K562 (cell line): ENCODE data around the gene GALNT7. TPM values are rescaled to one million over a fixed set of nuclear protein-coding genes. Genes with fewer than 3 reads are reported as not detected.
"Not testable (repeated sequence)": the region's sequence is repeated elsewhere in the genome, so short reads cannot be mapped to it uniquely, and the experiment has no call there.

Source experiments
- ATAC-seq: fragments of 200-7000 bp; cut with Tn5 transposase; 3 replicates; pipeline ENCODE4 v1.9.1; 2020; ENCODE audit warnings: moderate library complexity
- BruUV-seq: library from RNA; stranded (reverse); fragments of 400-500 nt; replicated peaks from 2 replicates; lab custom pipeline; 2021; lab: Mats Ljungman, UMichigan
- CTCF ChIA-PET: fragments of 300-600 bp; formaldehyde crosslinking; extraction: SDS; loops from one replicate; lab custom pipeline; 2021; ENCODE audit warnings: low intra/inter-chr PET ratio; lab: Yijun Ruan, JAX
- POLR2A ChIA-PET: fragments of 300-600, 350-650 bp; sonication (Branson Sonifier 250); formaldehyde crosslinking; extraction: SDS; loops from one replicate; lab custom pipeline; 2021; ENCODE audit warnings: antibody characterized with exemption, inconsistent platforms; lab: Yijun Ruan, JAX
- DNase-seq, 4 experiments: peaks; one replicate each; pipeline versions ENCODE4 v3.0.0 to v3.0.0-alpha.2; 2011 to 2018; ENCODE audit warnings: low spot score in 3 of 4, mixed read lengths in 3 of 4; ENCODE audit errors: extremely low read depth in 1 of 4
- FAIRE-seq: peaks from 2 replicates; lab custom pipeline; 2011; peaks lifted over from hg19 to GRCh38; lab: Jason Lieb, UNC
- H2AFZ ChIP-seq: 2 replicates; pipeline ENCODE4 v1.6.0; 2011; ENCODE audit warnings: low read depth, low read length, control low read depth, inconsistent platforms
- H3K27ac ChIP-seq: fragments of 200-600 bp; 3 replicates; pipeline ENCODE4 v1.8.0; 2011; ENCODE audit warnings: low read depth, mild to moderate bottlenecking, control low read depth, inconsistent platforms, low read length, moderate library complexity, mixed read lengths; ENCODE audit errors: extremely low read depth
- H3K27me3 ChIP-seq, 2 experiments: fragments of 300-600 bp in 1 of 2; 2 replicates in 1 of 2; 3 replicates in 1 of 2; pipeline versions ENCODE4 v1.6.0 to v1.8.0; 2011; ENCODE audit warnings: inconsistent platforms in 2 of 2, low read length in 2 of 2, mild to moderate bottlenecking in 1 of 2, mixed read lengths in 1 of 2, moderate library complexity in 1 of 2; ENCODE audit not compliant: control insufficient read depth in 2 of 2, insufficient read depth in 2 of 2
- H3K36me3 ChIP-seq: fragments of 300-600 bp; 3 replicates; pipeline ENCODE4 v1.8.0; 2011; ENCODE audit warnings: mild to moderate bottlenecking, low read length, inconsistent platforms; ENCODE audit not compliant: control insufficient read depth, insufficient read depth
- H3K4me1 ChIP-seq, 2 experiments: fragments of 200-600 bp in 1 of 2; replicated peaks in 1 of 2; 2 replicates in 1 of 2; 3 replicates in 1 of 2; pipeline versions ENCODE4 v1.5.1 to v1.8.0; 2011; ENCODE audit warnings: inconsistent platforms in 2 of 2, low read length in 2 of 2, mild to moderate bottlenecking in 1 of 2, mixed read lengths in 1 of 2, moderate library complexity in 1 of 2; ENCODE audit not compliant: control insufficient read depth in 2 of 2, insufficient read depth in 2 of 2
- H3K4me2 ChIP-seq: 2 replicates; pipeline ENCODE4 v1.6.1; 2011; ENCODE audit warnings: low read length, control low read depth, inconsistent platforms, mixed read lengths; ENCODE audit not compliant: insufficient read depth
- H3K4me3 ChIP-seq: fragments of 200-600 bp; sonication (generic), shearing (Covaris generic); 2 replicates; pipeline ENCODE4 v1.5.1; 2016; ENCODE audit warnings: control low read depth, inconsistent platforms
- H3K79me2 ChIP-seq: fragments of 200-600 bp; 3 replicates; pipeline ENCODE4 v1.8.0; 2011; ENCODE audit warnings: low read length, inconsistent platforms; ENCODE audit not compliant: control insufficient read depth, insufficient read depth
- H3K9ac ChIP-seq, 2 experiments: 2 replicates each; pipeline versions ENCODE4 v1.6.0 to v1.6.1; 2011; ENCODE audit warnings: low read depth in 2 of 2, low read length in 2 of 2, control low read depth in 1 of 2, inconsistent platforms in 1 of 2, mild to moderate bottlenecking in 1 of 2, mixed read lengths in 1 of 2; ENCODE audit not compliant: insufficient read depth in 1 of 2
- H3K9me1 ChIP-seq: one replicate; pipeline ENCODE4 v1.6.0; 2011; ENCODE audit warnings: inconsistent platforms, mild to moderate bottlenecking, low read length, moderate library complexity; ENCODE audit not compliant: control insufficient read depth, insufficient read depth
- H3K9me3 ChIP-seq: replicated peaks from 2 replicates; pipeline ENCODE4 v1.5.1; 2011; ENCODE audit warnings: low read depth, low read length, inconsistent platforms; ENCODE audit not compliant: control insufficient read depth, insufficient read depth
- H4K20me1 ChIP-seq: replicated peaks from 2 replicates; pipeline ENCODE4 v1.6.1; 2011; ENCODE audit warnings: low read length, inconsistent platforms, mixed read lengths; ENCODE audit not compliant: control insufficient read depth, insufficient read depth
- BCOR ChIP-seq: fragments of 450-650 bp; IDR thresholded peaks from 2 replicates; pipeline ENCODE4 v1.6.1; 2016
- FOSL1 ChIP-seq: fragments of 200-800 bp; sonication (Bioruptor generic); conservative IDR thresholded peaks from 2 replicates; pipeline ENCODE4 v1.6.1; 2016; ENCODE audit warnings: missing genetic modification characterization, missing compliant biosample characterization
- KDM1A ChIP-seq, 2 experiments: fragments of 450-650 bp; IDR thresholded peaks; 2 replicates each; pipeline ENCODE4 v1.6.1; 2016; ENCODE audit warnings: mild to moderate bottlenecking in 2 of 2
- MEIS2 ChIP-seq: fragments of 450-650 bp; IDR thresholded peaks from 2 replicates; pipeline ENCODE4 v1.6.1; 2014; ENCODE audit warnings: mild to moderate bottlenecking; ENCODE audit not compliant: partially characterized antibody
- RBM25 ChIP-seq: fragments of 200-400 bp; formaldehyde crosslinking; IDR thresholded peaks from 2 replicates; pipeline ENCODE4 v1.6.1; 2018; ENCODE audit warnings: low read length, low read depth, moderate library complexity; ENCODE audit not compliant: severe bottlenecking
- TAL1 ChIP-seq: fragments of 450-650 bp; IDR thresholded peaks from 2 replicates; pipeline ENCODE4 v1.6.1; 2016; ENCODE audit warnings: mild to moderate bottlenecking
- ZNF146 ChIP-seq: IDR thresholded peaks from one replicate; pipeline ENCODE4 v1.6.1; 2018; ENCODE audit warnings: missing compliant biosample characterization; ENCODE audit not compliant: unreplicated experiment
- ZNF3 ChIP-seq: fragments of 250-450 bp; sonication (Bioruptor Pico); IDR thresholded peaks from 2 replicates; pipeline ENCODE4 v1.5.0; 2021; ENCODE audit warnings: mild to moderate bottlenecking, moderate library complexity
- whole genome bisulfite sequencing: fragments of 100-300 bp; shearing (Covaris generic); methylation state at CpG from one replicate; pipeline ENCODE4 v1.1.6; 2016; ENCODE audit warnings: low coverage, mixed read lengths; ENCODE audit not compliant: insufficient coverage; ENCODE audit errors: missing lambda C conversion rate; 5-methylcytosine and 5-hydroxymethylcytosine counted together
- in situ Hi-C: fragments of 300-500 bp; cut with MboI; formaldehyde crosslinking; loops from 4 replicates; pipeline ENCODE4 v1.15.0; 2018; ENCODE audit warnings: inconsistent platforms, mixed read lengths
- intact Hi-C: fragments of 100-400 bp; cut with micrococcal nuclease; formaldehyde crosslinking; loops from 2 replicates; pipeline ENCODE4 v1.14.2; 2022
- polyA plus RNA-seq, 8 experiments: library from polyadenylated mRNA; depleted of rRNA in 4 of 8; stranded (reverse) in 5 of 8; unstranded in 3 of 8; fragments of >200 nt; fragmentation: Nextera tagmentation in 2 of 8; fragmentation: Illumina TruSeq in 1 of 8; extraction: Ambion mirVana in 2 of 8; extraction: Trizol in 1 of 8; gene quantifications; 2 replicates each; pipeline versions ENCODE4 v1.2.1 to v1.2.3, GENCODE V29; 2011 to 2014; ENCODE audit warnings: inconsistent platforms in 1 of 8, missing spikeins in 1 of 8
- total RNA-seq, 7 experiments: library from RNA; depleted of rRNA in 6 of 7; stranded (reverse); fragments of >200 nt in 6 of 7; fragmentation: Illumina TruSeq in 2 of 7; extraction: Trizol in 2 of 7; gene quantifications; 2 replicates each; pipeline versions ENCODE4 v1.2.1 to v1.2.3, GENCODE V29; 2011 to 2021; ENCODE audit warnings: low replicate concordance in 1 of 7
- TF ChIP-seq, protein P1 (sequence below): sonication (generic); formaldehyde crosslinking; IDR thresholded peaks from 2 replicates; pipeline ENCODE4 v1.8.0; 2023; ENCODE audit warnings: missing genetic modification reagents, mild to moderate bottlenecking, borderline replicate concordance

Gene GALNT7
- total and polyA plus RNA-seq, 9 of the 15 experiments (the other 6 are each of a cell fraction or from before 2014, with no cell fraction given) = 16.7 to 38.7 (median 31.1) TPM

DNA sequence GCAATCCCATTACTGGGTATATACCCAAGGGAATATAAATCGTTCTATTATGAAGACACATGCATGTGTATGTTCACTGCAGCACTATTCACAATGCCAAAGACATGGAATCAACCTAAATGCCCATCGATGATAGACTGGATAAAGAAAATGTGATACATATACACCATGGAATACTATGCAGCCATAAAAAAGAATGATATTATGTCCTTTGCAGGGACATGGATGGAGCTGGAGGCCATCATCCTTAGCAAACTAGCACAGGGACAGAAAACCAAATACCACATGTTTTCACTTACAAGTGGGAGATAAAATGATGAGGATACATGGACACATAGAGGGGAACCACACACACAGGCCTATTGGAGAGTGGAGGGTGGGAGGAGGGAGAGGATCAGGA is 49.8 kb upstream of the GALNT7 start:
- CTCF ChIA-PET, FAIRE-seq, H3K4me2 ChIP-seq, BruUV-seq, H3K36me3 ChIP-seq, H3K27me3 ChIP-seq, POLR2A ChIA-PET, H4K20me1 ChIP-seq, H3K9ac ChIP-seq, H3K4me3 ChIP-seq, H3K9me3 ChIP-seq, DNase-seq, H3K79me2 ChIP-seq, H3K27ac ChIP-seq, intact Hi-C loops, H3K9me1 ChIP-seq, in situ Hi-C loops, H3K4me1 ChIP-seq, ATAC-seq, H2AFZ ChIP-seq: not testable (repeated sequence)
- TF ChIP-seq ZNF146 (CRISPR knock-in tag) = peak; percentile 81
- TF ChIP-seq KDM1A (IDR thresholded peaks at IDR 0.05) = peak; percentile 26 to 50; a peak in 2 of 4 replicates
- peak; percentile 26 for TF ChIP-seq RBM25
- TF ChIP-seq BCOR = peak; percentile 33; the same call in 1 of the 2 replicates
- 31% methylated on average over 2 of the region's 2 CpGs for WGBS

DNA sequence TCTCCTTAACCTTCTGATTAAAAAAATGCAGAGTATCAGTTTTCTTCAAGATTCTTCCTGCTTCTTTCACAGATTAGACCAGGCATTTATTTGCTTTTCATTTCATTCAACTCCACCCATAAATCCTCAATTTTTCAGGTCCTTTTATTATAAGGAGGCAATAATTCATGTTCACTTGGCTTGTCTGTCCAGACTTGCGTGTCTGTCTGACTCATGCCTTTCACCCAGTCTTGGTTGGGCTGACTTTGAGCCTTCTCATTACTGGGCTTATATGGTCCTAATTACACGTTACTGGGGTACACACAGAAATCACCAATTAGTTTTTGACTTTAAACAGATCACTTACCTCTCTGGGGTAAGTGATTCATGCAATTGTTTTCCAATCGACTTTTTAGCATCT is 48.8 kb upstream of the GALNT7 start:
- BruUV-seq = no TSS peak
- CTCF ChIA-PET = no interaction called here

More for the DNA sequence above, 48.8 kb upstream of the GALNT7 start:
- no peak for DNase-seq
- WGBS = 36% methylated on average over 3 of the region's 3 CpGs
- Histone ChIP-seq H2AFZ (no peak overlapping the region), H3K4me1 (peaks cover 7 to 11% of the 10 kb centered on the region in 2 experiments; a peak in 3 of 5 replicates), H3K79me2 (no peaks in the 10 kb centered on the region)
- TF ChIP-seq FOSL1 (tag) (peak; percentile 30; the same call in 1 of the 2 replicates), MEIS2 (peak; percentile 63), TAL1 (no peak), ZNF3 (CRISPR knock-in tag) (no peak)
- TF ChIP-seq, protein P1, sequence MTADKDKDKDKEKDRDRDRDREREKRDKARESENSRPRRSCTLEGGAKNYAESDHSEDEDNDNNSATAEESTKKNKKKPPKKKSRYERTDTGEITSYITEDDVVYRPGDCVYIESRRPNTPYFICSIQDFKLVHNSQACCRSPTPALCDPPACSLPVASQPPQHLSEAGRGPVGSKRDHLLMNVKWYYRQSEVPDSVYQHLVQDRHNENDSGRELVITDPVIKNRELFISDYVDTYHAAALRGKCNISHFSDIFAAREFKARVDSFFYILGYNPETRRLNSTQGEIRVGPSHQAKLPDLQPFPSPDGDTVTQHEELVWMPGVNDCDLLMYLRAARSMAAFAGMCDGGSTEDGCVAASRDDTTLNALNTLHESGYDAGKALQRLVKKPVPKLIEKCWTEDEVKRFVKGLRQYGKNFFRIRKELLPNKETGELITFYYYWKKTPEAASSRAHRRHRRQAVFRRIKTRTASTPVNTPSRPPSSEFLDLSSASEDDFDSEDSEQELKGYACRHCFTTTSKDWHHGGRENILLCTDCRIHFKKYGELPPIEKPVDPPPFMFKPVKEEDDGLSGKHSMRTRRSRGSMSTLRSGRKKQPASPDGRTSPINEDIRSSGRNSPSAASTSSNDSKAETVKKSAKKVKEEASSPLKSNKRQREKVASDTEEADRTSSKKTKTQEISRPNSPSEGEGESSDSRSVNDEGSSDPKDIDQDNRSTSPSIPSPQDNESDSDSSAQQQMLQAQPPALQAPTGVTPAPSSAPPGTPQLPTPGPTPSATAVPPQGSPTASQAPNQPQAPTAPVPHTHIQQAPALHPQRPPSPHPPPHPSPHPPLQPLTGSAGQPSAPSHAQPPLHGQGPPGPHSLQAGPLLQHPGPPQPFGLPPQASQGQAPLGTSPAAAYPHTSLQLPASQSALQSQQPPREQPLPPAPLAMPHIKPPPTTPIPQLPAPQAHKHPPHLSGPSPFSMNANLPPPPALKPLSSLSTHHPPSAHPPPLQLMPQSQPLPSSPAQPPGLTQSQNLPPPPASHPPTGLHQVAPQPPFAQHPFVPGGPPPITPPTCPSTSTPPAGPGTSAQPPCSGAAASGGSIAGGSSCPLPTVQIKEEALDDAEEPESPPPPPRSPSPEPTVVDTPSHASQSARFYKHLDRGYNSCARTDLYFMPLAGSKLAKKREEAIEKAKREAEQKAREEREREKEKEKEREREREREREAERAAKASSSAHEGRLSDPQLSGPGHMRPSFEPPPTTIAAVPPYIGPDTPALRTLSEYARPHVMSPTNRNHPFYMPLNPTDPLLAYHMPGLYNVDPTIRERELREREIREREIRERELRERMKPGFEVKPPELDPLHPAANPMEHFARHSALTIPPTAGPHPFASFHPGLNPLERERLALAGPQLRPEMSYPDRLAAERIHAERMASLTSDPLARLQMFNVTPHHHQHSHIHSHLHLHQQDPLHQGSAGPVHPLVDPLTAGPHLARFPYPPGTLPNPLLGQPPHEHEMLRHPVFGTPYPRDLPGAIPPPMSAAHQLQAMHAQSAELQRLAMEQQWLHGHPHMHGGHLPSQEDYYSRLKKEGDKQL (CRISPR knock-in tag) = no peak
- TF ChIP-seq, all 486 proteins: peak for 2
- in situ Hi-C loops (no loop called here), intact Hi-C loops (loop anchor here (5.0 kb wide), 1 partner anchor 83 kb away; no protein-coding TSS in a partner anchor)
- Histone ChIP-seq H3K9me1 (no peaks in the 10 kb centered on the region), H3K27ac (no peak overlapping the region), H3K9ac (no peak overlapping the region), H3K9me3 (no peaks in the 10 kb centered on the region), H3K4me2 (no peak overlapping the region), H3K4me3 (no peak overlapping the region), H4K20me1 (no peaks in the 10 kb centered on the region), H3K36me3 (no peaks in the 10 kb centered on the region), H3K27me3 (no peaks in the 10 kb centered on the region)
- POLR2A ChIA-PET = interaction anchor here (0.6 to 1.5 kb wide), 2 partner anchors 51 to 1035 kb away, joined by 4 read pairs; no protein-coding TSS in a partner anchor
- ATAC-seq = no peak
- no peak for FAIRE-seq
